SK-N-DZ (cell line): Measurements from ENCODE around the gene MEAK7.

Experiments used
- DNase-seq: peaks from one replicate; pipeline ENCODE4 v3.0.0-alpha.2; 2015; ENCODE audit warnings: low spot score

The MEAK7 gene

DNA sequence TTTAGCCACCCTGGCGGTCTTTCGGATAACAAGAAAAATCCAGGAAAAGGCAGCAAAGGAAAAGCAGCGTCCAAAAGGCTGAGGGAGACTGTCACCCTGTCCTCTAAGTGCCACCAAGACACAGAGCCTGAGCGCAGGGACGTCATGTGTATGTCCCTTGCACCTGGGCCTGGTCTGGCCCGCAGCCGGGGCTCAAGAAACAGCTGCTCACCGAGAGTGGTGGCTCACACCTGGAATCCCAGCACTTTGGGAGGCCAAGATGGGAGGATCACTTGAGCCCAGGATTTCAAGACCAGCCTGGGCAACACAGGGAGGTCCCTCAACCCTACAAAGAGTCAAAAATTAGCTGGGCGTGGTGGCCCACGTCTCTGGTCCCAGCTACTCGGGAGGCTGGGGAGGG lies 9.2 kb upstream of the MEAK7 start:
- no peak for DNase-seq

DNA sequence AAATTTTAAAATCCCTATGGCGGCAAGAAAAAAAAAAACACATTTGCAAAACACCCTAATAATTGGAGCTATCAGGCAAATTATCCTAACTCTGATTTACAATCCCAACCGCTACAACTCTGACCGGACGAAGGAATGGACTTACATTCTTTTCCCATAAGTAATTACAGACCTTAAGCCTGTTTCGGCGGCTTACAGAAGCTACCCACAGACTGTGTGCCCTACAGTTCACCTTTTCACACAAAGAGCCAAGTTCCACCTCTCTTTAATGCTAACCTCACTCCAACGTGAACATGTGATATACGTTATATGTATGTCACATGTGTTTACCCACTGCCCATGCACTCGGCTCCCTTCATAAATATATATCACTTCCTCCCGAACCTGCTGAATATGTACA lies 8.7 kb upstream of the MEAK7 start:
- no peak for DNase-seq

DNA sequence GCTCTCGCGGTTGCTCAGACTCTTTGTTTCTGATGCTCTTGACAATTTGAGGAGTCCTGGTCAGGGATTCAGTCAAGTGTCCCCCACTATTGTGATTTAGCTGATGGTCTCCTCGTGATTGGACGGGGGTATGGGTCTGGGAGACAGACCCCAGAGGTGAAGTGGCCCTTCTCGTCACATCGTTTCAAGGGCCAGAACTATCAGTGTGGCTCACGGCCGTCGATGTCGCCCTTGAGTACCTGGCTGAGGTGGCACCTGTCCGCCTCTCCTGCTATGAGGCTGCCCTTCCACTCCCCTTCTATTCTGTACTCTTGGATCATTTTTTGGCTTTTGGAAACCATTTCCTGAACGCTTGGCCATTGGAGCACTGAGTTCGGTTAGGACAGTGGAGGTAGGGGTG lies 7.4 kb upstream of the MEAK7 start:
- DNase-seq: no peak

DNA sequence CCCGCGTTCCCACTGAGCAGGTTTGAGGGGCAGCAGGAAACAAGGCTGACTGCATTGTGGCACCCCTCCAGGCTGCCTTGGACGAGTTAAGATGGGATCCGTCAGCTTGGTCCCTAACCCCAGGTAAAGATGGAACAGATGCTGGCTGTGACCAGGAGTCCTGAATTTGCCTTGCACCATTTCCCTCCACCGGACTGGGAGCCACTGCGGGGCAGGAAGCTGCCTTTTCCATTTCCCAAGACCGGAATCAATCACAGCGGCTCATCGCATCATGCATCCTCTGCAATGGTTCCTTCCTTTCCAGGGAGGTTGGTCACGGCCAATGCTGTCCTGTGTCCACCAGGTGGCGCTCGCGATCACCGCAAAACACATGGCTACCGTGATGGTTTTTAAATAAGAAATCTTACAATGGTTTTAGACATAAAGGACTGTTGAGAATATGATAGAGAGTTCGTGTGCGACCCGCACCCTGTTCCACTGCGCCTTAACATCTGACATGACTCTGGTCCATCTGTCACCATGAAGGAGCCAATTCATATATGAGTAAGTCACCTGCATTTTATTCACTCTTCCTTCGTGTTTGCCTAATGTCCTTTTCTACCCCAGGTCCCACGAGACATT lies 6.8 kb upstream of the MEAK7 start:
- DNase-seq: peak; percentile 77

DNA sequence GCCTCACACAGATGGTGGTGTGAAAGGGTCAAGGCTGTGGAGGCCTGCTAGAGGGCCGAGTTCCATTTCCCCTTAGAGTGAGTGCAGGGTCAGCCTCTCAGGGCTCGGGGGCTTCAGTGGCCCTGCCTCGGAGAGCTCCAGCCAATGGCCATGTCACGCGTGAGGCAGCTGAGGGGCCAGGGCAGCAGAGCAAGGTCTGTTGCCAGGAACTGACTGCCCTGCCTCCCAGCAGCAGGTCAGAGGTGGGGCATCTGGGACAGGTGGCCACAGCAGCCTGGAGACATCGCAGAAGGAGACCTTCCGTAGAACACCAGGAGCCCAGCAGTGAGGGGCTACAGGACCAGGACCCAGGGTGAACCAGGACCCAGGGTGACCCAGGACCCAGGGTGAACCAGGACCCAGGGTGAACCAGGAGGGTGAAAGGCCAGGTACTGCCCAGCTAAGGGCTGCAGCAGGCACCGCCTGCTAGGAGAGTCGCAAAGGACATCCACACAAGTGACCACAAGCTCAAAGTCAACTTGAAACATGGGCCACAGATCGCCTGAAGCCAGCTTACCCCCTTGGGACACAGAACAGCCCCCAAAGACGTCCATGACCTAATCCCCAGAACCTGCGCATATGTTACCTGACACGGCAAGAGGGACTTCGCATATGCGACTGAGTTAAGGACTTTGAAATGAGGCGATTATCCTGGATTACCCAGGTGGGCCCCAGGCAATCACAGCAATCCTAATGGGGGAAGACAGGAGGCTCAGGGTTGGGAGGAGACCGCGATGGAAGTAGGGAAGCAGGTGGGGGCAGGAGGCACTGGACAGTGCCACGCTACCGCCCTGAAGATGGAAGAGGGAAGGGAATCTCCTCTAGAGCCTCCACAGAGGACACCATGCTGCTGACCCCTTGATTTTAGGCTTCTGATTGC lies 4.8 kb upstream of the MEAK7 start:
- DNase-seq: no peak

DNA sequence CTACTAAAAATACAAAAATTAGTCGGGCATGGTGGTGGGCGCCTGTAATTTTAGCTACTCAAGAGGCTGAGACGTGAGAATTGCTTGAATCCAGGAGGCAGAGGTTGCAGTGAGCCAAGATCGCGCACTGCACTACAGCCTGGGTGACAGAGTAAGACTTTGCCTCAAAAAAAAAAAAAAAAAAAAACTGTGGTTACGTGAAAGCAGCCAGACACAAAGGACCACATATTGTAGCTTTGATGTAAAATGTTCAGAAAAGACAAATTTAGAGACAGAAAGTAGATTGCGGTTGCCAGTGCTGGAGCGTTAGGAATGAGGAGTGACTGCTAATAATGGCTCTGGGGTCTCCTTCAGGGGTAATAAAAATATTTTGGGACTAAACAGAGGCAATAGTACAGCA lies 4.0 kb upstream of the MEAK7 start:
- DNase-seq: no peak

DNA sequence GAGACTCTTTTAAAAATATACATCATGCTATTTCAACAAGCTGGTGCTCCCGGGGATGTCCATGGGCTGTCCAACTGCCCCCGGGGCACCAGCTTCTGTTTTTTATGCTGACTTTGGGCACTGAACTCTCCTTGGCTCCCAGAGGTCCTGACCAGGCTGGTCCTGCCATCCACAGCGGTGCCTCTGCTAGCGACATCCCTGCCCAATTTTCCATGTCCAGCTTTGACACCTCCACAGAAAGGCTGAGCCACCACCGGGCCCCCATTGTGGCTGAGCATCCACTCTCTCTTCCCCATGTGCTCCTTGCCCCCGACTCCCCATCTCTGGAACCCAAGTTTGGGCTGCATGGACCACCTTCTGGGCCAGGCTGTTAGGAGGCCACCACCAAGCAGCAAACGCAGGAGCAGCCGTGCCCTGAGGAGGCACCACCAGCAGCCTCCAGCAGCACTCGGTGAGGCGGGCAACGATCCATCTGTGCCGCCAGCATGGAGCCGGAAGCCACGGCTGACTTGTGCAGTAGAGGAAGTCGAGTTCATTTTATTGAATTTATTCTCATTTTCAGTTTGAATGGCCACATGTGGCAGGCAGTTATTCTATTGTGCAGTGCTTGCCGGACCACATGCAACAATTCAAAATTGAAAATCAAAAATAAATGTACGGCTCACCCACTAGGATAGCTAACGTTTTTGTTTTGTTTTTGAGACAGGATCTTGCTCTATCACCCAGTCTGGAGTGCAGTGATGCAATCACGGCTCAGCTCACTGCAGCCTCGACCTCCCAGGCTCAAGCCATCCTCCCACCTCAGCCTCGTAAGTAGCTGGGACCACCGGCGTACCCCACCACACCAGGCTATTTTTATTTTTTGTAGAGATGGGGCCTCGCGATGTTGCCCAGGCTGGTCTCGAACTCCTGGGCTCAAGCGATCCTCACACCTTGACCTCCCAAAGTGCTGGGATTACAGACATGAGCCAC lies 2.8 kb upstream of the MEAK7 start:
- DNase-seq: no peak

DNA sequence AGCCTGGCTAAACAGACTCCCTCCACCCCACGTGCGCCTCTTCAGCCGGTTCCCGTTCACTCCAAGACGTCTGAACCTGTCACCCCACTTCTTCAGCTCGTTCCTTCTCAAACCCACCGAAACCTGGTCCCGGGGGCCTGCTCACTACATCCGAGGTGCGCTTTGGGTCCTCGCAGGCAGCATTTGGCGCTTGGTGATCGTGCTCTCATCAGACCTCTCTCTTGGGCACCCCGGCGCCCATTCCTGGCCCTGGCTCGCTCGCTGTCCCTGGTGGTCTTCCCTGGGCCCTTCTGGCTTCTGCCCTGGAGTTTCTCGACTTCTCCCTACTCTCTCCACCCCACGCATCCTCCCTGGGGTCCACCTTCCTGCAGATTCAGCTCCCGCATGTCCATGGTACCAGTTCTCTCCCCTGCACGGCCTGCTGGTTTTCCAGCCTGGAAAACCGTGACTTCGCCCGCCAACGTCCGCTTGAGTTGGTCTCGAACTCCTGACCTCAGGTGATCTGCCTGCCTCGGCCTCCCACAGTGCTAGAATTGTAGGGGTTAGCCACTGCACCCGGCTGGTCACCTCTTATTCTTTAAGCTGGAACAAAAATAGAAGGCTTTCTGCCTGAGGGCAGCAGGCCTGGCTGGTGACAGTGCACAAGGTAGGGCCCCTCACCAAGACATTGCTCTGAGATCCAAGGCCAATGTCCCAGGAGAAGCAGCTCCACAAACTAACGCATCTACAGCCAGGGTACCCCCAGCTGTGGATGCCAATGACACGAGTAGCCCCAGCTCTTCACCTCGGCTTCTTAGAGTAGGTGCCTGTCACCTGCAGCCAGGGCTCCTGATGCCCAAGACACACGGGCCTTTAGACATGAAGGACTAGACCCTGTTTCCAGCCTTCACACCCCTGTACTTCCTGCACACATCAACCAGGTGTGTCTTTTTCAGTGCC lies 1.1 kb upstream of the MEAK7 start:
- no peak for DNase-seq

DNA sequence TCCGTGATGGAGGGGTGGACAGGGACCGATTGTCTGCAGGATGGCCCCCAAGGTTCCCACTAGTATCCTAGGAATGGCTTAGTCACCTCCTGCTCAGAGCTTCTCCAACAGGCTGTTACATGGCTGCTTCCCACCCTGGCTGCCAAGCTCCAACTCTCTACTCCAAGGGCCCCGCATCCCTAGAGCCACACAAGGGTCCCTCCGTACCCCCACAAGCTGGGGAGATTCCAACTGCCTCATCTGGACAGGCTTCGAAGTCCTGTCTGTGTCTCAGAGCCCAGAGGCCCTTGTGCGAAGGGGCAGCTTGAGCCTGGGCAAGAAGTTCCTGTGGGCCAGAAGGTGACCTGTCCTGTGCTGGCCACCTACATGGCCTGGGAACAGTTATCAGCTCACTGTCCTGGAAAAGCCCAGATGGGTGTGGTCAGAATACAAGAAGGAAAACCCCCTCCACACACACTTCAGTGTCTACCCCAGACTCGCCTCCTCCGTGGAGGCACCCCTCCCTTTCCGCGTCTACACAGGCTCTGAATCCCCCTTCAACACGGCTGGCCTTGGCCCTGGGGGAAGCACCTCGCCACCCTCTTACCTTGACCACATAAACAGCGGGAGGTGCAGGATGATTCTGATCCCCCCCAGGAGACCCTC lies 586 bp downstream of the MEAK7 start:
- DNase-seq: no peak

DNA sequence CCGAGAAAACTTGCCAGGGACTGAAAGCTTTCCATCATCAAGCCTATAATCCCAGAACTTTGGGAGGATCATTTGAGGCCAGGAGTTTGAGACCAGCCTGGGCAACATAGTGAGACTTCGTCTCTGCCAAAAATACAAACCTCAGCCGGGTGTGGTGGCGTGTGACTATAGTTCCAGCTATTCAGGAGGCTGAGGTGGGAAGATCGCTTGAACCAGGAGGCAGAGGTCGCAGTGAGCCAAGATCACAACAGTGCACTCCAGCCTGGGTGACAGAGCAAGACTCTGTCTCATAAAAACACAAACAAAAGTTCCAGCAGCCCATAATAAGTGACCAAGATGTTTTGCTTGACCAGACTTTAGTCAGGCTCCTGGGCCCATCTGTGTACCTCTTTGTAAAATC lies 1.9 kb downstream of the MEAK7 start:
- no peak for DNase-seq

DNA sequence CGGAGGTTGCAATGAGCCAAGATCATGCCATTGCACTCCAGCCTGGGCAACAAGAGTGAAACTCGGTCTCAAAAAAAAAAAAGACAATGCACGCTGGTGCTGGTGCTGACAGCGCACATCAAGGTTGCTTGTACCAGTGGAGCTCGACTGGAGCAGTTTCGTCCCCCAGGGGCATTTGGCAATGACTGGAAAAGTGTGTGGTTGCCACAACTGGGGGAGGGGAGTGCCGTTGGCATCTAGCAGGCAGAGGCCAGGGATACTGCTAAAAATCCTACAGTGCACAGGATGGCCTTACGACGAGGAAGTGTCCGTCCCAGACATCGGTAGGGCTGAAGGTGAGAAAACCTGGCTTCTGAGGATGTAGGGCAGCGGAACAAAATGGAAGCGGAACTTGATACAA lies 2.4 kb downstream of the MEAK7 start:
- no peak for DNase-seq

DNA sequence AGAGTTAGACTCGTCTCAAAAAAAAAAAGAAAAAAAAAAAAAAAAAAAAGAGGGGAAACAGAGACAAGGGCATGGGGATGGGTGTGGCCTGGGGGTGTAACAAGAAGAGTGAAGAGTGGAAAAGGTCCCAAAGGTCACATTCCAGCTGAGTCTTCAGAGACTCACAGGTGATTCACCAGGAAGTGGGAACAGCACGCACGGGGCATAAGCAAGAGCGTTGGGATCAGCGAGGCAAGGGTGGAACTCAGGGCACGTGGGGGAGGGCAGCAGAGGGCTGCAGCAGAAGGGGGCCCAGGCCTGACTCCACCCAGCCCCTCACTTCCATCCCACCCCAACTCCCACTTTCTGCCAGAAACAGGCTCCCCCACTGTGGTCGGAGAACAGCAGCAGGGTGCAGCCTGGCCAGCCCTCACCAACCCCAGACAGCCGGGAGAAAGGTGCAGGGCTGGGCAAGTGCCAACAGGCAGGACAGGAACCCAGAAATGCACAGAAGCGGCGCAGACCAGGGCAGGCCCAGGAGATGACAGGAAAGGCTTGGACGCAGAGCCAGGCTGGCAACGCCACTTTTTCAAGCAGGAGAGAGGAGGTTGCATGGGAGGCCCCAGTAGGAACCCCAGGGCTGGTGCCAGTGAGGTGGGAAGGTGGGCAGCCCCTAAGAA lies 3.3 kb downstream of the MEAK7 start:
- DNase-seq: no peak

DNA sequence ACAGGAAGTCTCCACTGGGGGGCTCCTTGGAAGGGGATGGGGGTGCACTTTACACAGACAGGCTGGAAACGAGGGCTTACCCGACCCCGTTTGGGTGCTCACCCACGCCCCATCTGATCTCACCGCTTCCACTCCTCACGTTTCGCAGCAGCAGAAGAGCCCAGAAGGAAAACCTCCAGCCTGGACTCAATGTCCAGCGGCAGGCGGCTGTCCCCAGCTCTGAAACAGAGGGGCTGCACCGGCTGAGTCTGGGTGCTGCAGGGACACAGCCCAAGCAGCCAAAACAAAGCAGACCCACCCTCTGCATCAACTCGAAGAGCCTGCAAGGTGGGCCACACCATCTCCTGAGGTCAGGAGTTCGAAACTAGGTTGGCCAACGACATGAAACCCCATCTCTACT lies 3.9 kb downstream of the MEAK7 start:
- DNase-seq: no peak

DNA sequence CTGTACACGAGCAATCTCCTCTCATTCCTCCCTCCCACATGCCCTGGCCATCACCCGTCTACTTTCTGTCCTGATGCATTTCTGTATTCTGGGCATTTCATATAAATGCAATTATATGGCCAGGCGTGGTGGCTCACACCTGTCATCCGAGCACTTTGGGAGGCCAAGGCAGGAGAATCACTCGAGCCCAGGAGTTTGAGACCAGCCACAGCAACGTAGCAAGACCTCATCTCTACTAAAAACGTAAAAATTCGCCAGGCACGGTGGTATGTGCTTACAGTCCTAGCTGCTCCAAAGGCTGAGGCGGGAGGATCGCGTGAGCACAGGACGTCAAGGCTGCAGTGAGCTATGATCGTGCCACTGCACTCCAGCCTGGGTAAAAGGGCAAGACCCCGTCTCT lies 4.8 kb downstream of the MEAK7 start:
- DNase-seq: no peak

DNA sequence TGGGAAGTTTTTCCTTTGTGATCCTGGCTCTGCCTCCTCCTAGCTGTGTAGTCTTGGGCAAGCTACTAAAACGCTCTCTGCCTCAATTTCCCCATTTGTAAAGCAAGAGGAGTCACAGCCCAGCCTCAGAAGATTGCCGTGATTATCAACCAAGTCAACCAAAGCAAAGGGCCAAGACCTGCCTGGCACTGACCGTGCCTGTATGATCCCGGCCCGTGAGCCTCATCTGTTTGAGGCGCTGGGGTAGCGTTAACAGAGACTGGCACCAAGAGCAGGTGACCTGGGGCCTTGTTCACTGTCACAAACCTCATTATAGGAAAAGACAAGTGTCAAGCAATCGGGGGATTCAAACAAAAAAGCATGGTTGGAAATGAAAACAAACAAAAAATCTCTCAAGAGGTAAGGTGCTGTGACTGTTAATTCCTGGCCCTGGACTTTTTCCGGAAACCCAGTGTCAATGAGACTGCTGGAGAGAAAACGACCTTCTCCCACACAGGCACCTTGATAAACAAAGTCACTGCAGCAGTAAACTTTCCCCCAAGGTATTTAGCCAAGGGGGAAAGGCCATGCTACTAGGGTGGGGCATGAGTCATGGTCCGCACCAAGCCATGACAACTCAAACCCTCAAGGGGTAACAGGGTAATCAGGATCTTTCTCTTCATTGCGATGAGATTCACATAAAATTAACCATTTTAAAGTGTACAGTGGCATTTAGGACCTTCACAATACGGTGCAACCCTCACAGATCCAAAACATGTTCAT lies 5.4 kb downstream of the MEAK7 start:
- DNase-seq: no peak

DNA sequence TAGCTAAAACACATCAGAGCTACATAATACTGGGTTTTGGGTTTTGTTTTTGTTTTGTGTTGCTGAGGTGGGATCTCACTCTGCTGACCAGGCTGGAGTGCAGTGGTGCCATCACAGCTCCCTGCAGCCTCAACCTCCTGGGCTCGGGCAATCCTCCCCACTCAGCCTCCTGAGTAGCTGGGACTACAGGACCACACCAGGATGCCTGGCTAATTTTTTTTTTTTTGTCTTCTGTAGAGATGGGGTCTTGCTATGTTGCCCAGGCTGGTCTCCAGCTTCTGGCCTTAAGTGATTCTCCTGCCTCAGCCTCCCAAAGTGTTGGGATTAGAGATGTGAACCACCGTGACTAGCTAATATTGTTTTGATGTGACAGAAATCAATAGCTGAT lies 6.2 kb downstream of the MEAK7 start:
- DNase-seq: no peak

DNA sequence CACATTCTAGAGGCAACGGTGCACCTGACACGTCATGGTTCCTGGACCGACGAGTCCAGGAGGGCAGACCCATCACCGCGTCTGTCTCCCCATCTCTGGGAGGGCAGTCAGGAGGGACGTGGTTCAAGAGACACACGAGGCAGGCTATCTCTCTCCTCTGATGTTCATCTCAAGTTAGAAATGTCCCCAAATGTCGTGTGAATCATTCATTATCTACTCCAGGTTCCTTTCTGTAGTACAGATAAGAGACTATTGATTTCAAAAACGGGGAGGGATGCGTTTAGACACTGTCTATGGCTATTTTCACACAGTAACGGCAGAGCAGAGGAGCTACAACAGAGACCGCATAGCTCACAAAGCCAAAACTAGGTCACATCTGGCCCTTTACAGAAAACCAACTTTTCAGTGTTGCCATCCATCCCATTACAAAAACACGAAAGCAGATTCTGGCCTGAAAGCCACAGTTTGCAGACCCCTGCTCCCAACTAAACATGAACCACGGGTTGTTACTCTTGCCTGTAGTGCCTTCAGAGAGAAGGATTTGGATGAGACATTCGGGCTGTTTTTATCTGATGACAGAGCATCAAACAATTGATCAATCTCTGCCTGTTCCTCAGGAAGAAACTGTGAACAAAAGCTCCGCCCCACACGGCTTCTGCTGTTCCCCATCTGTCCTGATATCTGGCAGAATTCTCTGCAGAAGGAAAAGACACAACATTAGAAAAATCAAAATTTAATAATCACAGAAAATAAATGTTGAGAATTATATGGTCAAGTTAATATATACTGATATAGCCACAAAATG lies 6.8 kb downstream of the MEAK7 start:
- no peak for DNase-seq

DNA sequence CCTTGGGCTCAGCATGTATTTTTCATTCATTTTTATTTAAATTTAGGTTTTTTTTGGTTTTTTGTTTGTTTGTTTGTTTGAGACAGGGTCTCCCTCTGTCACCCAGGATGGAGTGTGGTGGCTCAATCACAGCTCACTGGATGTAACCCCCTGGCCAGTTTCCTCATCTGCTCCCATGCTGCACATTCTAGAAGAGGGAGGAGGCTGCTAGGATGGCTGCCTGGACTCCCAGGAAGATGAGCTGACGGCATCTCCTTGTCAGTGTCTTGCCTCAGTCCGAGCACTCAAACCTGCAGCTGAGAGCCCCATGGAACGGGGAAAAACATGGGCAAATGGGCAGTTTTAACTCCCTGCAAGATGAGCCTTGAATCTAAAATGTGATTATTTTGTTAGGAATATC lies 7.5 kb downstream of the MEAK7 start:
- no peak for DNase-seq
